Stimulated activated CD8-positive, alpha-beta memory T cell treated with anti-CD3 and anti-CD28 coated beads, Interleukin-12 subunit alpha, Interleukin-12 subunit beta, amount 100 ng/mL, for 24 hours (primary cell): ENCODE measurements around the gene C4orf54.

Experiments used
- DNase-seq: peaks from one replicate; pipeline ENCODE4 v3.0.0-alpha.2; 2020; ENCODE audit errors: extremely low read depth

Gene C4orf54

DNA sequence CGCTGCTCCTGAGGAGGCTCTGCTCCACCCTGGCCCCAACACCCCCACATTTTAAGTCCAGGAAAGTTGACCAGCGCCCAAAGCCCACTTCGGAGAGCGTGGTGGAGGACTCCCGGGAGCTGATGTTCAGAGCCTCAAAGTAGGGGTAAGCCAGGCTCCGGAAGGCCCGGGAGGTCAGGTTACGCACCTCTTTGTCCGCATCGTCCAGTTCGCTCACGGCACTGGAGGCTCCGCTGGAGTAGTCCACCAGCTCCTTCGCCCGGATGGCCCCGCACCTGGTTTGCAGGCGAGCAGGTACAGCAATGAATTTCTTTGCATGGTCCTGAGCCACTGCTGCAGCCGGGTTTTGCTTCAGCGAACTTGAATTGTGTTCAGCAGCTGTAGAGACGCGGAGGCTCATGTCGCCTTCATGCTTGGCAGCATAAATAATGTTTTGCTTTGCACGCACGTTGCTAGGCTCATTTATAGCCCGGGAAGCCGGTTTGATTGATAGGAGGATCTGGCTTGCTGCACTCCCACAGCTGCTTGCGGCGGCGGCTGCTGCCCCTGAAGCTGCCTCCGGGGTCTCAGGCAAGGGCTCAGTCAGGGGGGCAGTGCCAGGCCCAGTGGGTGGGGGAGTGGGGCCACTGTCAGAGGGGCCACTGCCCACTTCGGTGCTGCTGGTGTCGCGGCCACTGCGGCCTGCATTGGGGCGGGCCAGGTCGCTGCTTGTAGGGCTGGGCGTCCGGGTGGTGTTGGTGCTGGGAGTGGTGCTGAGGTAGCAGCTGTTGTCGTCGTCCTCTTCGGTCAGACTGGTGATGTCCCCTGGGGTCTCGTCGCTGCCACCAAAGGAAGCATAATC lies 4.8 kb downstream of the C4orf54 start:
- DNase-seq = no peak

DNA sequence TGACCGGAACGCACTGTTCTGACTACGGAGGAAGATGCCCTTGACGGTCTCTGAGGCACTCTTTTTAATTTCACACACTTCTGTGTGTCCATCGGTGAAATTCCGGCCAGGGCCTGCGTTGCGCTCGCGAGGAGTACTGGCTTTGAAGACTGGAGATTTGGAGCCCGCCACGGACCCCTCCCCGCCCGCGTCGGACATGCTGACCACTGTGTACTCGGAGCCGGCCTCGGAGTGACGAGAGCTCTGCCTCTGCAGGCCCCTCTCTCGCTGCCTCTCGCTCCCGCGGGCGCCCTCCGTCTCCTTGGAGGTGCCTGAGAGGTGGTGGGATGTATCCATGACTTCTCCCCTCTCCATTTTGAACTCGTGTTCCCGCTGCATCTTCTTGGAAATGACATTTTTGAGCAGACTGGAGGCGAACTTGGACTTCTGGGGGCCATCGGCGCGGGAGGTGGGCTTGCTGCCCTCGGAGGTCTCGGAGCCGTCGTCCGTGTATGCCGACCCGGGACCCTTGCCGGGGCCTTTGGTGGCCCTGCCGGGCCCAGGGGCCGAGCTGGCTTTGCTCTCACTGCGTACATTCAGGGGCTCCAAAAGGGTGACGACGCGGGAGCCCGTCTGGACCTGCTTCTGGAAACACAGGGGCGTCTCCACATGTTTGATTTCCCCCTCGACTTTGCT lies 5.7 kb downstream of the C4orf54 start:
- no peak for DNase-seq

DNA sequence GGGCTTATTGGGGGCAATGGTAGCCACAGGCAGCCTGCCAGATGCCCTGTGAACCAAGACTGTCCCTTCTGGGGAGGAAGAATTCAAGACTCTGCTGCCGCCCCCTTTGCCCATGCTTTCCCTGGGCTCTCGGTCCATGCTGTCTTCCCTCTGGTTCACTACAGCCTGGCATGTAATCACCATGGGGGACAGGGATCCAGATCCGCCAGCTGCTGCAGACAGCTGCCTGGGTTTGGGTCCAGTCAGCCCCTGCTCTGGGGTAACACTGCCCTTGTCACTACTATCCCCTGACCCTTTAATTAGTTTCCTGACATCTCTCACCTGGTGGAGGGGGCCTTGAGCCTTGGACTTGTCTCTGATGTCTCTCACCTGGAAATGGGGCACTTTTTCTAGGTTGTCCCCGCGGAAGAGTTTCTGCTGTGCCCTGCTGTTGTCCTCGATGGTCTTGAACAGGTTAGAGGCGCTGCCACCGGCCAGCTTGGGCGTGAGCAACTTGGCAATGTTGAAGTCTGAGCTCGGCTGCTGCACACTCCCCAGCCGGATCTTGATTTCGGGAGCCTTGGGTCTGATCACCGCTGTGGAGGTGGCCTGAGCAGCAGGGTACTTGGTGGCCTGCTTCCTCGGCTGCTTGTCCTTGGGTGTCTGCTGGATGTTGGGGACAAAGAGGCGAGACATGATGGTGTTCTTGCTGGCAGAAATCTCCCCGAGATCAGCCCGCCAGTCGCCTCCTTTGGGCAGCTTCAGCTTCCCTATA lies 6.4 kb downstream of the C4orf54 start:
- DNase-seq = no peak

DNA sequence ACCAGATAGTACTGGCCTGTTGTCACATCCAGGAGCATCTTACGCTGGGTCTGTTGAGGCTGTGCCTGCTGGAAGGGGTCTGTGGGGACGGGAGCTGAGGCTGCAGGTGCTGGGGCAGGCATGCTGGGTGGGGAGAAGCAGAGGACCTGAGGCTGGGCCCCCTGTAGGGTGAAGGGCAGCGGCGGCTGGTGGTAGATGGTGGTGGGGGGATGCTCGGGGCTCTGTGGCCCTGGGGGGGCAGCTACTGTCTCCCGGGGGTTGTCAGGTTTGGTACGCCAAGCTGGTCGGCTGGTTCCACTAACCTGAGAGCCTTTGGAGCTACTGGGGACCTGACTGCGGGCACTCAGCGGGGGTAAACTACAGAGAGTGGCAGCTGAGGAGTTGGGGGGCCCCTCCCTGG lies 7.8 kb downstream of the C4orf54 start:
- no peak for DNase-seq

DNA sequence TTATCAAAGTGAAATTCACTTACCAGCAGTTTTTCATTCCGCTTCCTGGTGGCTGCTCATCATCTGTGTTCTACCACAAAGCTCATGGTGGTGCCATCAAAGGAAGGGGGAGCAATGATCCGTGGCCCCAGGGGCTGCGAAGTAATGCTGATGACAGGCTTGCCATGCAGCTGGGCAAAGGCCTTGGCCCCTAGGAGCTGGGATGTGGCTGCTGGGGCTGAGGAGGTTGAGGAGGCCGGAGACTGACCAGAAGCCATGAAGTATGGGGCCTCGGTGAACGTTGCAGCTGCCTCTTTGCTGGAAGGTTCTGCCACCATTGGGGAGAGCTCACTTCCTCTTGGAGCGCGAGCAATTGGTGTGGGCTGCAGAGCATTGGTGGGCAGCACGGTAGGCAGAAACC lies 8.4 kb downstream of the C4orf54 start:
- no peak for DNase-seq

DNA sequence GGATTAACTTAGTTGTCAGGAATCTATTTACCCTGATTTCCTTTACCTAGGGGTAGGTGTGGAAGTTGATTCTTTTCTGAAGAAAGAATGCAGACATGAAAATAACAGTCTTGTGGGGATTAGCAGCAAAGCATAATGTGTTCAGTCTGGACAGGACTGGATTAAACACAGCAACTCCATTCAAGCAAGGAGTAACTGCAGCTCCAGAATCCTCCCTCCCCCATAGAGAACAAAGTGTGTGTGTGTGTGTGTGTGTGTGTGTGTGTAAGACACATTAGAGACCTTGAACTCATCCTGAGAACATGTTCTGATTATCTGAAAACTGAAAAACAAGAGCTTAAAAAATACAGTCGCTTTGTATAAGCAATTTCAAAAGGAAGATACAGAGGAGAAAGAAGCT lies 9.3 kb downstream of the C4orf54 start:
- no peak for DNase-seq

DNA sequence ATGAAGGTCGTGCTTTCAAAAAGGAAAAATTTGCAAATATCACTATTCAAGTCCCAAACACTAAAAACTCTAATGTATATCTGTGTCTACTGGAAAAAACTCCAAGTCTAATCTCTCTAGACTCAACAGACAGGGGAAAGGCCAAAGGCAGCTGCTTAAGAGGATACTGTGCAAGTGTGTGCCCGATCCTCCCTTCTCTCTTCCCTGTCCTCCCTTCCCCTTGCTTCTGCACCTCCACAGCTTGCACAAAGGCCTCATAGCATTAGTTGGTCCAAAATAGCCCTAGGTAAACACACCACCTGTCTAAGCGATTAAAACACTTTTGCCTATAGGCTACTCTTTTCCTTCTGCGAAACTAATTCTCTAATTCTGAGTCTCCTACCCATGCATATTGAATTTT lies 10.6 kb downstream of the C4orf54 start:
- DNase-seq = no peak

DNA sequence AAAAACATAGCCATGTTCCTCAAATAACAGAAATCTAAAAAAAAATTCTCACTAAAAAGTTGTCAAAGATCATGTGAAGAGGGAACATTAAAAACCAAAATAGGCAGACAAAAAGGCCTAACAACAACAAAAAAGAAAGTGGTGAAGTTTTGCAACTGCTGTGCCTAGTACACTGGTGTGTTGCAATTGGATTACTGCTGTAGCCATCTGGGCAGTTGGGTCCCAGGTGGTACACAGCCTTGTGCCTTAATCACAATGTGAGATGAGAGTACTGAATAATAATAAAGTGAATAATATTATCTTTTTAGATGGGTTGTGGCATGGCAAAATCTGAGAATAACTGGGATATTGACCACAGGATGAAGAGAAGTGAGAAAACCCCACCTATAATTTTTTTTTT lies 12.0 kb downstream of the C4orf54 start:
- no peak for DNase-seq

DNA sequence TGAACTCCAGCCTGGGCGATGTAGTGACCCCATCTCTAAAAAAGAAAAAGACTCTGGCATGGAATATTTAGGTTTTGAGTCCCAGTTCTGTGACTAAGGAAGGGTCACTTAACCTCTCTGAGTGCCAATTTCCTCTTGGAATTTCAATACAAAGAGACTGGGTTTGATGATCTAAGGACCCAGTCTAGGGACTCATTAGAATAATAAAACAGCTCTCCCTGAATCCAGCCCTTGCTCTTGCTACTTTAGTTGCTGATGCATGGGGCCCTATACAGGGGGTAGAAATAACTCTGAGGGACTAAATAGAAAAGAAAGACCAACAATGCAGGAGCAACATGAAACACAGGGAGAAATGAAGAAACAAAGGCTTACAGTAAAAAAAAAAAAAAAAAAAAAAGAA lies 12.6 kb downstream of the C4orf54 start:
- no peak for DNase-seq

DNA sequence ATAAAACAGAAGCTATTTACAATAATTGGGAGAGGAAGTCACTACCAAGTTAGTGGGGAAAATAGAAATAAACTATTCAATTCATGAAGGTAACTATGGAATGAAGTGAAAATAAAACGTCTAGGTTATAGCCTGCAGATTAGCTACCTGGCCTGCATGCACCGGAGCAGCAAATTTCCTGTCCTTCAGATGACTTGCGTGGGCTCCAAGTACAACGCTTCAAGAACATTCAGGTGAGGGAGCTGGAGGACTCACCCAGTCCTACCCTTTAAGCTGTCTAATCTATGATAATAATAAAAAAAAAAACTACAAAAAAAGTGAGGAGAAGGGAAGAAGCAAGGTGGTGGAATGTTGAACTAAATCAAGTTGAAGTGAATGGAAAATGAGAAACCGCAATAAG lies 13.2 kb downstream of the C4orf54 start:
- no peak for DNase-seq

DNA sequence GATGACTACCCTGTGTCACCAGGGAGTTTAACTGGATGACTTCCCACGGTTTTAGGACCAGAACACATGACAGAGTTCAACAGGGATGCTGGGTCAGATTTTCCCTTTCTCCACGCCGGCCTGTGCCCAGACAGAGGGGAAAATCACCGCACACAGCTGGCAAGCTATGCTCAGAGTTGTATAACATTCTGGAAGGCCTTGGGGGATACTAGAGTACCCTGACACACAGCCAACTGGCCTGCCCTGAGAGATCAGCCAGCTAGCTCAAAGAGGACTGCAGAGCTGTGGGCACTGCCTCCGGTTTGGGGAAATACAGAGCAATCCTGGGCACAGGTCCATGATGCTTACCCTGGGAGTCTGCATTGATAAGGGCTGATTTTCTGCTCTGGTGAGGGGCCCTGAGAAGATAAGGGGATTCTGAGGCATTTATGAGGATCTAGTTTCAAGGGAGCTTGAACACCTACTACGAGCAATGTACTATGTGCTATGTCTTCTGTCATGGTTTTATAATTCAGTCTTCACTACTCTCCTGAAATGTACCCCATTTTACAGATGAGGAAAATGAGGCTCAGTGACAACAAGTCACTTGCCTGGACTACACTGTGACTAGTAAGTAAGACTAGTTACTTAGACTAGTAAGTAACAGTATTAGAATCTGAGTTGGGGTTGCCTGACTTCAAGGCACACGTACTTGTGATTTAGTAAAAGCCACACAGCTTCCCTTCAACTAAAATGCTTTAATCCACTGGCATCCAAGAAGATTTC lies 14.7 kb downstream of the C4orf54 start:
- no peak for DNase-seq

DNA sequence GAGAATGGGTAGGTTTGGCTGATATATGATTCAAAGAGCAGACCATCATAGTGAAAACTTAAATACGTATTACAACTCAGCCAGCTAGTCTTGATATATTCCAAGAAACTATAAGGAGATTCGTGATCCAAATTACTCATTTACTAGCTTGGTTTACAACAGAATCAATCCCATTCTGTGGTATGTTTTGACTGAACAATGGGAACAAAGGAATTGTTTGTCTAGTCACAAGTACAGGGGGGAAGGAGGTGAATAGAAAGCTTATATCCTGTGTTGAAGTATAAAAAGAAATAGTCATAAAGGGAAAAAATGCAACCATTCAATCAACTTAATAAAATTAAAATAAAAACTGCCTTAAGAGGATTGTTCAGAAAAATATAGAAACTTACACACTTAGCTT lies 17.0 kb downstream of the C4orf54 start:
- no peak for DNase-seq

DNA sequence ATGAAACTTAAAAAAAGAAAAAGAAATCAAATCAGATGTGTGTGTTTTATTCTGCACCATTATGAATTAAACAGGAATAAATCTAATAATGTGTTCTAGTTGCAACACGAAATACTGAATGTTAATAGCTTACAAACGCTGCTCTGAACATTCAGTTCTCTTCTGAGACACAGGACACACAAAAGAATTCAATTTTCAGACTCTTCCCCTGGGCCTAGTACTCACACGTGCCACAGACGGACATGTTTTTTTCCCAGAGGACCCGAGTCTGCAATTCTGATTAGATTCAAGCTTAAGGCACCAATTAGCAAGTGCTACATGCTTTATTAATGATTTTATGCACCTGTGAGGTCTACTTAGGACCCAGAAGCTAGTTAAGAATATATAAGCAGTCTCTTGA lies 20.5 kb downstream of the C4orf54 start:
- DNase-seq = no peak

DNA sequence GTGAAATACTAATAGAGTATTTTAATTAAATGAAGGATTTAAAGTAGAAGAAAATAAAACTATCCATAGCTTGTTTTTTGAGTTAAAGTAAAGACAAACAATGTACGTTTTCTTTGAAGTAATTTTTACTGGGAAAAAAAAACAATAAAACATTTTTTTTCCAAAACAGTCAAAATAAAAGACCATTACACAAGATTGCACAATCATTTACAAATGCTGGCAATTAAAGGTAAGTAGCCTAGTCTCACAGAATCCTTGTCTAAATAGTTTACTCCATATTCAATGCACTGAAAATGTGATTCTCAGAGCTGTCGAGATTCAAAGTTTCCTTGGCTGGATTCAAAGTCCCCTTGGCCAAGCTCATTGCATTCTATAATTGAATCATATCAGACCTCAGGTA lies 21.2 kb downstream of the C4orf54 start:
- DNase-seq = no peak

DNA sequence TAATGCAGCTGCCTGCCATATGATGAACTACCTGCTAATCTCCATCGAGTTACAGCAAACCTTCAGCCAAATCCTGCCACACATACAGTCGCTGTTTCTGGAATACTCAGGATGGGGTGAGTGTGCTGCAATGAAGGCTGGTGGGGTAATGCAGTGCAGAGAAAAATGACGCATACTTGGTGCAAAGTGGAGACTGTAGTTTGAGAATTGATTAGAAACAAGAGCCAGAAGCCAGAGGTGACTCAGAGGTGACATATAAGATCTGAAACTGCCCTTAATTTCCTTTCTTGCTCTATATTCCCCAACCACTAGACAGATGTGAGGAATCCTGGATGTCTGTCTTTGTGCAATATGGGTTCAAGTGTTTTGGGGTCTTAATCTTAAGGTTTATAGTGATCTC lies 22.0 kb downstream of the C4orf54 start:
- no peak for DNase-seq

DNA sequence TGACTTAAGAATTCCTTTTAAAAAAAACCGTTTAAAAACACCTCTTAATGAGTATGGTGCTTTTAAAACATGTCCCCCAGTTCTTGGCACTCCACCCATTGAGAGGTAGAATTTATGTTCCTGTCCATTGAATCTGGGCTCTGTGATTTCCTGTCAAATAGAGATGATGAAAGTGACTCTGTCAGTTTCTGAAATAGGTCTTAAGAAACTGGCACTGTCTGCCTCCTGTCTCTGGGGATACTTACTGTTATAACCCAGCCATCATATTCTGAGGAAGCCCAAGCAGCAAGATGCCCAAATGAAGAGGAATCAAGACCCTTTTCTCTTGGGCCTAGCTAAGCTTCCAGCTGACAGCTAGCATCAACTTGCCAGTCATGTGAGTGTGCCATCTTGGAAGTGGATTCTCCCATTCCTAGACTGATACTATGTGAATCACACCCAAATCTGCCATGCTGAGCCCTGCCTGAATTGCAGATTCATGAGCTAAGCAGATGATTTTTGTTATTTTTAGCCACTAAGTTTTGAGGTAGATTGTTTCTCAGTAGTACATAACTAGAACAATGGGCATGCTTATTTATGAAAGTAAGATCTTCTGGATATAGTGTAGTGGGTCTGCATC lies 22.8 kb downstream of the C4orf54 start:
- DNase-seq = no peak

DNA sequence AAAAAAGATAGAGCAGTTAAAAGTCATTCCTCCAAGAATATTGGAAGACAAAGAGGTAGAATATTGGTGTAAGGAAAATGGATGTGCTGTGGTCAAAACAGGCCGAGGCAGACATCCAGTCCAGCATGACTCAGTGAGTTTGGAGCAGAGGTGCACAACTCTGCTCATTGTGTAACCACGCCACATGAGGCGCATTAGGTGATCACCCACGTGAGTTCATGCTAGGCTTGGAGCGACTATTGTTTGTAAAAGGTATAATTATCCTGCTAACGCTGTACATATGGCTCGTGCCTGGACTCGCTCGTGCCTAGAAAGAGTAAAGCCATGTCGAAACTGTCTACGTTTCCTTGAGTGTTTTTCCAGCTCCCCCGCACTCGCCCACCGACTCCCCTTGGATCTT lies 23.9 kb downstream of the C4orf54 start:
- DNase-seq = no peak

DNA sequence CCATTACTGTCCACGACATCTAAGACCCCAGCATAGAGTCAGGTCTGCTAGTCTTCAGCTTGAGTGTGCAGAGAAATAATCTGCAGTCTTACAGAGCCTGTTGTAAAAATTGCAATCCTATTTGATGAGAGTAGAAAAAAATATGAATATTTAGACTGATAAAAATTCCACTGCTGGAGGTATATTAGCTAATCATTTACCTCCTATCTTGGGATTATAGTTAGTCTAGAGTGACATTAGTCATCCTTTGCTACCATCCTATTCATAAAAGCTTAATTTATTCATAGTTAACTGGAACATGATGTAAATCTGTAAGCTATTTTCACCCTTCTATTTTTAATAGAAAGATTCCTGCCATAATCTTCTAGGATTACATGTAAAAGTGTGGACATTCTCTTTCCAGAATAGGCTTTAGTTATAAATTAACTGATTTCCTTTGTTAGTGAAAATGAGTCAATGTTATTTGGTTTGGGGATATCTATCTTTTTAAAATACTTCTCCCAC lies 26.7 kb downstream of the C4orf54 start:
- DNase-seq = no peak

DNA sequence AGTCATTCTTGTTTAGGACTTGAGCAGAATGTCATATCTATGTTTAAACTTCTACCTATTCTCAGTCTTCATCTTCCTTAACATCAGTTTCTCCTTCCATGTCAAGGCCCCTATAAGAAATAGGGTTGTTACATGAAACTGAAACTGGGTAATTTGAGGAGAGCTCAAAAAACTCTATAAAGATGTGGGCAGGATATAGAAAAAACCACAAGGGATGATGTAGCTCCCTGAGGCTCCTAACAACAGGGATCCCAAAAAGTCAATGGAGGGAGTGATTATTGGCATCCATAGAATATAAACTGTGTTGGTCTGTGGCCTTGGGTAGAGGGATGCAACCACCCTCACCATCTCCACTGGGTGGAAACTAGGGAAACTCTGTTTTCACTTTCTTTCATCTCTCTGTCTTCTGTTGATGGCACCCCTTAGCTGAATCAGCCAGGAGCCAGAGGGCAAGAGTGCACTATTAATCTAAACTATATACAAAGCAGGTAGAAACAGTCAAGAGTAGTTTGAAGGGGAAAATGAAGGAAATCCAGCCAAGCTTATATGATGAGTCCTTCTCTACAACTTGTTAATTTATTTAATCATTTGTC lies 27.6 kb downstream of the C4orf54 start:
- no peak for DNase-seq

DNA sequence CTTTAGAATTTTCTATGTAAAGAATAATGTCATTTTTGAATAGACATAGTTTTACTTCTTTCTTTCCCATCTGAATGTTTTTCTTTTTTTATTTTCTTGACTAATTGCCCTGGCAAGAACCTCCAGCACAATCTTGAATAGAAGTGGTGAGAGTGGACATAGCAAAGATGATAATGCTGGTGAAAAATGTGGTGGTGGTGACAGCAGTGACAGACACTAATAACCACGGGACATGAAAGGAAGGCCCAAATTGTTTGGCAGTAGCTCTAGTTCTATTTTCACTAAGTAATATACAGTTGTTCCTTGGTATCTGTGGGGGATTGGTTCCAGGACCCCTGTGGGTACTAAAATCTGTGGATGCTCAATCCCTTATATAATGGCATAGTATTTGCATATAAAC lies 29.6 kb downstream of the C4orf54 start:
- no peak for DNase-seq

DNA sequence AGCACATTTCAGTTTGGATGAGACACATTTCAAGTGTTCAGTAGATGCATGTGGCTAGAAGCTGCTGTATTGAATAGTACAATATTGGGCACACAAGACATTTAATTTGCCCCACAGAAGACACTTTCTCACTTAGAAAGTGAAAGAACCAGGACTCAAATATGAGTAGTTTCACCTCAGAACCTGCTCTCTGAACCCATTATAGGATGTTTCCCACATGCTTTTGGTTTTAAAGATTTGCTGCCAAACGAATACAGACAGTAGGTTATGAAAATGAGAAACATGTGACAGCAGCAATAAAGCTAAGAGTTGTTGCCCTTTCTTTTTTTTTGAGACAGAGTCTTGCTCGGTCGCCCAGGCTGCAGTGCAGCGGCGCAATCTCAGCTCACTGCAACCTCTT lies 32.3 kb downstream of the C4orf54 start:
- DNase-seq = no peak
